Activated CD8-positive, alpha-beta memory T cell treated with anti-CD3 and anti-CD28 coated beads for 4 hours (primary cell): ENCODE results near the gene BRD4.

ENCODE experiments used
- DNase-seq, 2 donors: peaks; one replicate each; pipeline ENCODE4 v3.0.0-alpha.2; 2020; ENCODE audit warnings: low read depth in 2 of 2

BRD4 gene

GRCh38 chr19:15225760-15226159, 106.6 kb downstream of the BRD4 start:
- DNase-seq, result no peak

- DNase-seq, result no peak
Measured at GRCh38 chr19:15223649-15224361, 108.5 kb downstream of the BRD4 start.

- peak; percentile 52 to 53 for DNase-seq
Measured at GRCh38 chr19:15222738-15223648, 109.3 kb downstream of the BRD4 start.

- DNase-seq, result no peak
Measured at GRCh38 chr19:15220833-15221232, 111.5 kb downstream of the BRD4 start.

- no peak for DNase-seq
Measured at GRCh38 chr19:15218501-15218900, 113.8 kb downstream of the BRD4 start.

DNA sequence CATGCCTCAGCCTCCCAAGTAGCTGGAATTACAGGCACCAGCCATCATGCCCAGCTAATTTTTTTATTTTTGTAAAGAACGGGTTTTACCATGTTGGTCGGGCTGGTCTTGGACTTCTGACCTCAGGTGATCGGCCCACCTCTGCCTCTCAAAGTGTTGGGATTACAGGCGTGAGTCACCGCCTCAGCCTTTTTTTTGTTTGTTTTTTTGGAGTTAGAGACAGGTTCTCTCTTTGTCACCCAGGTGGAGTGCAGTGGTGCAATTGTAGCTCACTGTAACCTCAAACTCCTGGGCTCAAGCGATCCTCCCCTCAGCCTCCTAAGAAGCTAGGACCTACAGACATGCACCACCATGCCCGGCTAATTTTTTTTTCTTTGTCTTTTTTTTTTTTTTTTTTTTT, 116.0 kb downstream of the BRD4 start:
- no peak for DNase-seq

- DNase-seq, result no peak
Measured at GRCh38 chr19:15213715-15214381, 118.5 kb downstream of the BRD4 start.

DNA sequence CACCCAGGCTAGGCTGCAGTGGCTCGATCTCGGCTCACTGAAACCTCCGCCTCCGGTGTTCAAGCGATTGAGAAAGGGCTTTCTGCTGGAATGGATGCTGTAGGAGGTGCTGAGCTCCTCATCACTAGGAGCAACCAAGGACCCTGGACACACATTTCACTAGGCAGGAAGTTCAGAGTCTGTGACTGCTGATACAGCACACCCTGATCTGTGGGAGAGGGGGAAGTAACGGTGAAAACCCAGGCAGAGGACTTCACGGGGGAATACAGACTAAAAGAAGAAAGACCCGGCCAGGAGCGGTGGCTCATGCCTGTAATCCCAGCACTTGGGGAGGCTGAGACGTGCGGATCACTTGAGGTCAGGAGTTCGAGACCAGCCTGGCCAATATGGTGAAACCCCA, 119.6 kb downstream of the BRD4 start:
- no peak for DNase-seq

DNA sequence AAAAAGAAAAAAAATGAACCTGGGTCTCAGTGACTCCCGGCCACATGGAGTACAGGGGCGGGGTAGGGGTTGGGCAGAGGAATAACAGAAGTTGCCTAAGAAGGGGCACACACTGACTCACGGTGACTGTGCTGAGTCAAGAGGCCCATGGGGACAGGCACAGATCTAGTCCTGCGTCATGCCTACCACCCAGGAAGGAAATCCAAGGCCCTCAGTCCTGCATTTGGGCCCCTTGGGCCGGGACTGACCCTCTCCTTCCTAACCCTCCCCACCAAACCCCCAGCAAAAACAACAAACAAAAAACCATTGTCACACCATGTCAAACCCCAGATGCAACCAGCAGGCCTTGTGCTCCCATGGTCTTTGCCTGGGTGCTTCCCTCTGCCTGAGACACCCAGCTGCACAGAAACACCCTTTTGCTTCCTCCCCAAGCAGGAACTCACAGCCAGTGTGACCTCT, 122.0 kb downstream of the BRD4 start:
- DNase-seq, result no peak

DNA sequence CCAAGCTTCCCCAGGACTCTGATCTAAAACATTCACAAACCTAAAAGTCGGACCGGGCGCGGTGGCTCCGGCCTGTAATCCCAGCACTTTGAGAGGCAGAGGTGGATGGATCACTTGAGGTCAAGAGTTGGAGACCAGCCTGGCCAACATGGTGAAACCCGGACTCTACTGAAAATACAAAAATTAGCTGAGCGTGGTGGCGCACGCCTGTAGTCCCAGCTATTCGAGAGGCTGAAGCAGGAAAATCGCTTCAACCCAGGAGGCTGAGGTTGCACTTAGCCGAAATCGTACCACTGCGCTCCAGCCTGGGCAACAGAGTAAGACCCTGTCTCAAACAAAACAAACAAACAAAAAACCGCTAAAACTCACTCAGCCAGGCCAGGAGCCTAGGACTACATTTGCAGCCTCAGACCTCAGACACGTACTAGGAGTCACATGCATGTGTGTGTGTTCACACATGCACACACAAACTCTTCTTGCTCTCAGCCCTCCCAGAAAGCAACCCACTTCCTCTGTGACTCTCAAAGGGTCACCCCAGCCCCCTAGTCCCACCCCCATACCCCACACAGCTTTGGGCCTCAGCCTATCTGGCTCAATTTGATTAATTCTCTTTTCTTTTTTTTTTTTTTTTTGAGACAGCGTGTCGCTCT, 130.8 kb downstream of the BRD4 start:
- DNase-seq, result no peak

GRCh38 chr19:15200553-15201364, 131.6 kb downstream of the BRD4 start, which contains the start of gene NOTCH3:
NOTCH3 (minus strand) TSS chr19:15200995; CDS start chr19:15200905, 90 bp downstream.
- no peak for DNase-seq

GRCh38 chr19:15199661-15200552, 132.4 kb downstream of the BRD4 start:
- no peak for DNase-seq

- no peak for DNase-seq
Measured at GRCh38 chr19:15198951-15199660, 133.2 kb downstream of the BRD4 start.

- no peak for DNase-seq
Measured at GRCh38 chr19:15197942-15198341, 134.4 kb downstream of the BRD4 start.

GRCh38 chr19:15197275-15197941, 134.9 kb downstream of the BRD4 start:
- no peak for DNase-seq

GRCh38 chr19:15196360-15197005, 135.9 kb downstream of the BRD4 start:
- DNase-seq, result no peak

GRCh38 chr19:15195371-15196334, 136.7 kb downstream of the BRD4 start:
- no peak for DNase-seq
